ENCODE data around the gene ENTPD5.

- TF ChIP-seq POLR2A (IDR thresholded peaks at IDR 0.05) (no peak), EP300 (IDR thresholded peaks at IDR 0.05) (no peak)
- TF ChIP-seq, protein P1, sequence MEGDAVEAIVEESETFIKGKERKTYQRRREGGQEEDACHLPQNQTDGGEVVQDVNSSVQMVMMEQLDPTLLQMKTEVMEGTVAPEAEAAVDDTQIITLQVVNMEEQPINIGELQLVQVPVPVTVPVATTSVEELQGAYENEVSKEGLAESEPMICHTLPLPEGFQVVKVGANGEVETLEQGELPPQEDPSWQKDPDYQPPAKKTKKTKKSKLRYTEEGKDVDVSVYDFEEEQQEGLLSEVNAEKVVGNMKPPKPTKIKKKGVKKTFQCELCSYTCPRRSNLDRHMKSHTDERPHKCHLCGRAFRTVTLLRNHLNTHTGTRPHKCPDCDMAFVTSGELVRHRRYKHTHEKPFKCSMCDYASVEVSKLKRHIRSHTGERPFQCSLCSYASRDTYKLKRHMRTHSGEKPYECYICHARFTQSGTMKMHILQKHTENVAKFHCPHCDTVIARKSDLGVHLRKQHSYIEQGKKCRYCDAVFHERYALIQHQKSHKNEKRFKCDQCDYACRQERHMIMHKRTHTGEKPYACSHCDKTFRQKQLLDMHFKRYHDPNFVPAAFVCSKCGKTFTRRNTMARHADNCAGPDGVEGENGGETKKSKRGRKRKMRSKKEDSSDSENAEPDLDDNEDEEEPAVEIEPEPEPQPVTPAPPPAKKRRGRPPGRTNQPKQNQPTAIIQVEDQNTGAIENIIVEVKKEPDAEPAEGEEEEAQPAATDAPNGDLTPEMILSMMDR (IDR thresholded peaks at IDR 0.05): no peak
These were observed 23.2 kb upstream of the ENTPD5 start for GRCh38 chr14:74042296-74042695.
